Measurements from ENCODE around the gene INPPL1. TPM values are rescaled to one million over a fixed set of nuclear protein-coding genes. Genes with fewer than 3 reads are reported as not detected.

Gene INPPL1, protein sequence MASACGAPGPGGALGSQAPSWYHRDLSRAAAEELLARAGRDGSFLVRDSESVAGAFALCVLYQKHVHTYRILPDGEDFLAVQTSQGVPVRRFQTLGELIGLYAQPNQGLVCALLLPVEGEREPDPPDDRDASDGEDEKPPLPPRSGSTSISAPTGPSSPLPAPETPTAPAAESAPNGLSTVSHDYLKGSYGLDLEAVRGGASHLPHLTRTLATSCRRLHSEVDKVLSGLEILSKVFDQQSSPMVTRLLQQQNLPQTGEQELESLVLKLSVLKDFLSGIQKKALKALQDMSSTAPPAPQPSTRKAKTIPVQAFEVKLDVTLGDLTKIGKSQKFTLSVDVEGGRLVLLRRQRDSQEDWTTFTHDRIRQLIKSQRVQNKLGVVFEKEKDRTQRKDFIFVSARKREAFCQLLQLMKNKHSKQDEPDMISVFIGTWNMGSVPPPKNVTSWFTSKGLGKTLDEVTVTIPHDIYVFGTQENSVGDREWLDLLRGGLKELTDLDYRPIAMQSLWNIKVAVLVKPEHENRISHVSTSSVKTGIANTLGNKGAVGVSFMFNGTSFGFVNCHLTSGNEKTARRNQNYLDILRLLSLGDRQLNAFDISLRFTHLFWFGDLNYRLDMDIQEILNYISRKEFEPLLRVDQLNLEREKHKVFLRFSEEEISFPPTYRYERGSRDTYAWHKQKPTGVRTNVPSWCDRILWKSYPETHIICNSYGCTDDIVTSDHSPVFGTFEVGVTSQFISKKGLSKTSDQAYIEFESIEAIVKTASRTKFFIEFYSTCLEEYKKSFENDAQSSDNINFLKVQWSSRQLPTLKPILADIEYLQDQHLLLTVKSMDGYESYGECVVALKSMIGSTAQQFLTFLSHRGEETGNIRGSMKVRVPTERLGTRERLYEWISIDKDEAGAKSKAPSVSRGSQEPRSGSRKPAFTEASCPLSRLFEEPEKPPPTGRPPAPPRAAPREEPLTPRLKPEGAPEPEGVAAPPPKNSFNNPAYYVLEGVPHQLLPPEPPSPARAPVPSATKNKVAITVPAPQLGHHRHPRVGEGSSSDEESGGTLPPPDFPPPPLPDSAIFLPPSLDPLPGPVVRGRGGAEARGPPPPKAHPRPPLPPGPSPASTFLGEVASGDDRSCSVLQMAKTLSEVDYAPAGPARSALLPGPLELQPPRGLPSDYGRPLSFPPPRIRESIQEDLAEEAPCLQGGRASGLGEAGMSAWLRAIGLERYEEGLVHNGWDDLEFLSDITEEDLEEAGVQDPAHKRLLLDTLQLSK
- total RNA-seq, result 10 to 100 TPM; 43.8 to 80.3 (median 60.3) TPM

DNA sequence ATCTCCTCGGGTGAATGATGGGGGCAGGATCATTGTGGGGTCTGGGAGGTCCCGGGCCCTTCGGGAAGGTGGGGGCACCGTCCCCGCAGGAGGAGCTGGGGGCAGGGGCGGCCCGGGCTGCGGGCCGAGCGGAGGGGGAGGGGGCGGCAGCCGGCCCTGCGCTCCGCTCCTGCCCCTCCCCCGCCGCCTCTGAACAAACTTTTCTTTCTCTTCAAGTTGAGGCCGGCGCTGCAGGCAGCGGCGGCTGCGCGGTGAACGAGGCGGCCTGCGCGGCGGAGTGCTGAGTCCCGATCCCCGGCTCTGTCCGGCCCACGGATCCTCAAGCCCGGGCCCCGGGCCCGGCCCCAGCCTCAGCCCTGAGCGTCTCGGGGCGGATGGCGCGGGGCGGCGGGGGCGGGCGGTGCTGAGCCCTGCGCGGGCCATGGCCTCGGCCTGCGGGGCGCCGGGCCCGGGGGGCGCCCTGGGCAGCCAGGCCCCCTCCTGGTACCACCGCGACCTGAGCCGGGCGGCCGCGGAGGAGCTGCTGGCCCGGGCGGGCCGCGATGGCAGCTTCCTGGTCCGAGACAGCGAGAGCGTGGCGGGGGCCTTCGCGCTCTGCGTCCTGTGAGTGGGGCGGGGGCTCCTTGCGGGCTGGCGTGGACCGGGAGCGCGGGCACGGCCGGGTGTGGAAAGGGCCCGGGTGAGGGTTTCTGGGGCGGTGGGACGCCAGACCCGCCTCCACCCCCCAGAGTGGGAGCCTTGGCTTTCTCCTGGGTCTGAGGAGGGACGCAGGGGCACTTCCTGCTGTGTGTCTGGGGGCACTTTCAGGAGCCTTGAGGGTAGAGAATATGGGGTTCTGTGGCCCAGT, at the start of gene INPPL1:
INPPL1 (plus strand) TSS at position 204 of the 847 bp plus-strand sequence; CDS start at position 422, 218 bp downstream.
- TF ChIP-seq, protein P1, sequence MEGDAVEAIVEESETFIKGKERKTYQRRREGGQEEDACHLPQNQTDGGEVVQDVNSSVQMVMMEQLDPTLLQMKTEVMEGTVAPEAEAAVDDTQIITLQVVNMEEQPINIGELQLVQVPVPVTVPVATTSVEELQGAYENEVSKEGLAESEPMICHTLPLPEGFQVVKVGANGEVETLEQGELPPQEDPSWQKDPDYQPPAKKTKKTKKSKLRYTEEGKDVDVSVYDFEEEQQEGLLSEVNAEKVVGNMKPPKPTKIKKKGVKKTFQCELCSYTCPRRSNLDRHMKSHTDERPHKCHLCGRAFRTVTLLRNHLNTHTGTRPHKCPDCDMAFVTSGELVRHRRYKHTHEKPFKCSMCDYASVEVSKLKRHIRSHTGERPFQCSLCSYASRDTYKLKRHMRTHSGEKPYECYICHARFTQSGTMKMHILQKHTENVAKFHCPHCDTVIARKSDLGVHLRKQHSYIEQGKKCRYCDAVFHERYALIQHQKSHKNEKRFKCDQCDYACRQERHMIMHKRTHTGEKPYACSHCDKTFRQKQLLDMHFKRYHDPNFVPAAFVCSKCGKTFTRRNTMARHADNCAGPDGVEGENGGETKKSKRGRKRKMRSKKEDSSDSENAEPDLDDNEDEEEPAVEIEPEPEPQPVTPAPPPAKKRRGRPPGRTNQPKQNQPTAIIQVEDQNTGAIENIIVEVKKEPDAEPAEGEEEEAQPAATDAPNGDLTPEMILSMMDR (IDR thresholded peaks at IDR 0.05; ENCODE audit: low read depth), result no peak

DNA sequence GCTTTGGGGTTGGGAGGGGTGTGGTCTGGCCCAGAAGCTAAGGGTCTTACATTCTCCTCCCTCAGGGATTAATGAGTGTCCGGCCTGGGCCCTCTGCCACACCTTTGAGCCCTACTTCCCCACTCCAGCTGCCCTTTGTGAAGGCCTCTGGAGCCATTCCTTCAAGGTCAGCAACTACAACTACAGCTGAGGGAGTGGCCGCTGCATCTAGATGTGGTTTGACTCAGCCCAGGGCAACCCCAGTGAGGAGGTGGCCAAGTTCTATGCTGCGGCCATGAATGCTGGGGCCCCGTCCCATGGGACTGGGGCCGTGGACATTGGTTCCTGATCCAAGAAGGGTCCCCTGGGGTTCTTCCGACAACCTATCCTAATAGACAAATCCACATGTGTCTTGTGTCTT, 46.9 kb upstream of the INPPL1 start:
- TF ChIP-seq, protein P1 (IDR thresholded peaks at IDR 0.05; ENCODE audit: low read depth), result no peak

DNA sequence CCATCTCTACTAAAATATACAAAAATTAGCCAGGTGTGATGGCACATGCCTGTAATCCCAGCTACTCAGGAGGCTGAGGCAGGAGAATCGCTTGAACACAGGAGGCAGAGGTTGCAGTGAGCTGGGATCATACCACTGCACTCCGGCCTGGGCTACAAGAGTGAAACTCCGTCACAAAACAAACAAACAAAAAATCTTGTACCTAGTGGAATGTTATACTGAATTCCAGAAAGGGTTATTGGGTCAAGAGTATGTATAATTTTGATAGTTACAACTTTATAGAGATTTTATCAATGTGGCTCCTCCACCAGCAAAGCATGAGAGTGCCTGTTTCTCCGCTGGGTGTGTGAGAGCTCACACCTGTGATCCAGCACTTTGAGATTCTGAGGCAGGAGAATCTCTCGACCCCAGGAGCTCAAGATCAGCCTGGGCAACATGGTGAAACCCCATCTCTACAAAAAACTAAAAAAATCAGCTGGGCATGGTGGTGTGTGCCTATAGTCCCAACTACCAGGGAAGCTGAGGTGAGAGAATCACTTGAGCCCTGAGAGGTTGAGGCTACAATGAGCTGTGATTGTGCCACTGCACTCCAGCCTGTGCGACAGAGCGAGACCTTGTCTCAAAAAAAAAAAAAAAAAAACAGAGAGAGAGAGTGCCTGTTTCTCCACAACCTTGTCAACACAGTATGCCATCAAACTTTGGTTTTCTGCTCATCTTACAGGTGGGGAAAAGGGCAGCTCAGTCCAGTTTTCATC, 45.3 kb upstream of the INPPL1 start:
- TF ChIP-seq, protein P1 (IDR thresholded peaks at IDR 0.05; ENCODE audit: low read depth), result no peak

DNA sequence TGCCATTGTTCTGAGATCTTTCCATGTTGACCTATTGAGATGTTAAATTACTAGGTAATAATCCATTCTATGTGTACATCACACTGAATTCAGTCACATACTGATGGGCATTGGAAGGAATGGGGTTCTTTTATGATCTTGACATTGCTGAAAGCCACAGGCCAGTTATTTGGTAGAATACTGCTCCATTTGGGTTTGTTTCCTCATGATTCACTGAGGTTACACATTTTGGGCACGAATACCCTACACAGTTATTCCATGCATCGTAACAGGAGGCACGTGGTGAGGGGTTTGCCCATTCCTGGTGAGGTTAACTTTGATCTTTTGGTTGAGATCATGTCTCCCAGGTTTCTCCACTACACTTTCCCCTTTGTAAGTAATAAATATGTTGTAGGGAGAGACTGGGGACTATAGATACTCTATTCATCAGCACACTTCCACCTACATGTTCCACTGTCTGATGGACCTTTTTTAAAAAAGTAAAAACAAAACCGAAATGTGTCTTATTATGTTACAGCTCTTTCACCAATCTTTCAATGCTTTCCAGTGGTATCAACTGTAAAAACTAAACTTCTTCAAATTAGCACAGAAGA, 44.7 kb upstream of the INPPL1 start:
- TF ChIP-seq, protein P1 (IDR thresholded peaks at IDR 0.05; ENCODE audit: low read depth), result no peak

DNA sequence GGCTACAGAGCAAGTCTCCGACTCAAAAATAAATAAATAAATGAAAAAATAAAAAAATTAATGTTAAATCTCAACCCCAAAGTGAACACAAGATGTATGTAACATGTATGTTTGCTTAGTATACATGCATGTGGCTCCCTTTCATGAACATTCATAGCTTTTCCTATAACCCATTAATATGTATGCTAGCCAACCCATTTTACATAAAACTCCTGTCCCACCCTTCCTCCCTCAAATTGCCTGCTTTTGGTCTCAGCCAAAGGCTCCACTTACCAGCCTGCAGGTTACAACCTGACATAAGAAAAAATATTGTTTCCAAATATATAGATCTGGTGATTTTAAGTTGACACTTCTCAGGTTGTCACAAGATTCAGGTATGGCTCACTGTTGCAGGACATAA, 36.3 kb upstream of the INPPL1 start:
- TF ChIP-seq, protein P1 (IDR thresholded peaks at IDR 0.05; ENCODE audit: low read depth), result no peak
